Posterior cingulate gyrus (tissue), 11 donors: ENCODE measurements around the gene ACTG2.
"Not testable (repeated sequence)": the region's sequence is repeated elsewhere in the genome, so short reads cannot be mapped to it uniquely, and the experiment has no call there.

Experiments used
- DNase-seq, 10 donors: peaks; one replicate each; pipeline versions ENCODE4 v3.0.0 to v3.0.0-alpha.2; 2020 to 2021; ENCODE audit warnings: mixed read lengths in 3 of 10
- intact Hi-C: fragments of 100-400 bp; cut with DNase I; formaldehyde crosslinking; loops from one replicate; pipeline ENCODE4 v1.15.1; 2023

ACTG2 gene

GRCh38 chr2:73891276-73891901 is 1.4 kb upstream of the ACTG2 start:
- no peak for DNase-seq
- intact Hi-C loops = no loop called here

- DNase-seq = no peak
- intact Hi-C loops = no loop called here
Measured at GRCh38 chr2:73893764-73894474, 1.1 kb downstream of the ACTG2 start.

DNA sequence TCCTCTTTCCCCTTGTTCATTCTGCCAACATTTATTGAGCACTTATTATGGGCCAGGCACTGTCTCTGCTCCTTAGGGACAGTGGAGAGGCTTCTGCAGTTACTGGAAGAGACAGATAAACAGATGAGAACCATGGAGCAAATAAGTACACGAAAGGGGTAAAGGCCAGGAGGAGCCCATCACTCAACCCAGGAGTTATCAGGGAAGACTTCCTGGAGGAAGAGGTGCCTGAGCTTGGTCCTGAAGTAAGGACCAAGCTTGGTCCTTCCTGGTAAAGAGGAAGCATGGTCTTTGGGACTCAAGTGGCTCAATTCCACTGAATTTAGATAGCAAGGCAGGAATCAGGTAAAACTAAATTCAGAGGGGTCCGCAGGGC is 1.7 kb downstream of the ACTG2 start:
- DNase-seq = no peak
- intact Hi-C loops = no loop called here

DNA sequence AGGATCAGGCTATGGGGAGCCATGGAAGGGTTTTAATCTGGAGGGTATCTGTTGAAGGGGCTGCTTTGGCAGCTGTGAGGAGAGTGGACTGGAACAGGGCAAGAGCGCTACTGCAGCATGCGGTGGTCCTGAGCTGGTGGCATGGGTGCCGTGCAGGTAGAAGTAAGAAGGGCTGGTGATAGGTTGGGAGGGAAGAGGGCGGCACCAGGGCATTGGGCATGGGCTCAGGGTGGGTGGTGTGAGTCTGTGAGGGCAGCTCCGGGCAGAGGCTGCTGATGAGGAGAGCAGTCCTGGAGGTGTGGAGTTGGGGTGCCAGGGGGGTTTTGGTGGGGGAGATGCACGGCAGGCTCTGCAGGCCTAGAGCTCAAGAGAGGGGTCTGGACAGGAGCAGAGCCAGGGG is 2.1 kb downstream of the ACTG2 start:
- intact Hi-C loops = no loop called here
- DNase-seq = no peak

- intact Hi-C loops = no loop called here
Measured at GRCh38 chr2:73895473-73895872, 2.7 kb downstream of the ACTG2 start.

GRCh38 chr2:73896362-73897239 is 3.8 kb downstream of the ACTG2 start:
- no peak for DNase-seq
- intact Hi-C loops = no loop called here

More at GRCh38 chr2:73895473-73895872, 2.7 kb downstream of the ACTG2 start:
- DNase-seq = no peak

GRCh38 chr2:73897240-73897583 is 4.4 kb downstream of the ACTG2 start:
- intact Hi-C loops = no loop called here
- no peak for DNase-seq

DNA sequence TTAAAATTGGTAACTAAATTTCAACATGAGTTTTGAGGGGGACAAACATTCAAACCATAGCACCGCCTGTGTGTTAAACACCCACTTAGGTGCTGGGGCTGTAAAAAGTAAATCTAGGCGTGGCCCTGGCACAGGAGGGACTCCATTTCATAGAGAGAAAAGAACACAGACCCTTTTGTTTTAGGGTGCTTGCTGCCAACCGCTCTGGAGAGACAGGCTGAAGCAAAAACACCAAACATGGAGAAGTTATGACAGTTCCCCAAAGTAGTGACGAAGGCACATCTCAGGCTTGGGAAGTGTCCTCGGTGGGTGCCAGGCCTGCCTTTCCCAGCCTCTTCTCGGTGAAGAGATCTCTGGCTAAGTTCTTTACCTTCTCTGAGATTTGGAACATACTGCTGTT is 5.1 kb downstream of the ACTG2 start:
- intact Hi-C loops = no loop called here
- no peak for DNase-seq

DNA sequence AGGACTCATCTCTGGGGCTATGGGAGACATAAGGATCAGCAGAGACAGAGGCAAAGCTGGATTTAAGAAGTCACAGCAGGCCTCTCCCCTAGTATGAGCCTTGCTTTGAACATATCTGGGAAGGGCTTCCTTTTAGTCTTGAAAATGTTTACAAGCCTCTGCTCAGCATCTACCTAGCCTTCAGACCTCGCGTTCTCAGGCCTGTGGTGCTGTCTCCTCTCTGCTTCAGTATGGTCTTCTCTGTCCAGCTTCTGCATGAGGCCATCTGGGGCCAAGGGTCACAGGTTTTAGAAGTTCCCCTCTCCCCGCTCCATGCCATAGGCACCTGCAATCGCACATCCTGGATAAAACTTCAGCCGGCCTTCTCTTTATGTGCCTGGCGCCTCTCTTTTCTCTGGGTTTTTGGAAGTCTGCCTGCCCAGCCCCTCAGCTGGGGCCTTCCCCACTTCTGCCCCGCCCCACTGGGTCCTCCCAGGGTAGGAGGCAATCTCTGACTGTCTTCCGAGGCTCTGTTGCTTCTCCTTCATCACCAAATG is 7.1 kb downstream of the ACTG2 start:
- intact Hi-C loops = no loop called here
- no peak for DNase-seq

DNA sequence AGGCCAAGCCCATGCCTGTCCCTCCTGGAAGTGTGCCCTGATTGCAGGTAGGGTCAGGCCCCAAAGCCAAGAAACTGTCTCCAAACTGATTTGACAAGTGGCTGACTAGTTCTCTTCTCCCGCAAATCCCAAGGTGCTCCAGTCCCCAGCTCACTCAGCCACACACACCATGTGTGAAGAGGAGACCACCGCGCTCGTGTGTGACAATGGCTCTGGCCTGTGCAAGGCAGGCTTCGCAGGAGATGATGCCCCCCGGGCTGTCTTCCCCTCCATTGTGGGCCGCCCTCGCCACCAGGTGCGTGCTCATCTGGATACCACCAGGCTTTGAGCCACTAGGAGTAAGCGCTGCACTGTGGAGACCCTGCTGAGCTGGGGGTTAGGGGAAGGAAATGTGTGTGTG is 8.3 kb downstream of the ACTG2 start:
- no peak for DNase-seq
- intact Hi-C loops = no loop called here

GRCh38 chr2:73902284-73902683 is 9.5 kb downstream of the ACTG2 start:
- no peak for DNase-seq
- intact Hi-C loops = no loop called here

GRCh38 chr2:73903313-73903712 is 10.5 kb downstream of the ACTG2 start:
- intact Hi-C loops = no loop called here
- DNase-seq = no peak

GRCh38 chr2:73903949-73904613 is 11.3 kb downstream of the ACTG2 start:
- intact Hi-C loops, DNase-seq: not testable (repeated sequence)

GRCh38 chr2:73904952-73905351 is 12.1 kb downstream of the ACTG2 start:
- intact Hi-C loops = no loop called here
- DNase-seq = no peak

- no peak for DNase-seq
- intact Hi-C loops = no loop called here
Measured at GRCh38 chr2:73906847-73907505, 14.2 kb downstream of the ACTG2 start.

DNA sequence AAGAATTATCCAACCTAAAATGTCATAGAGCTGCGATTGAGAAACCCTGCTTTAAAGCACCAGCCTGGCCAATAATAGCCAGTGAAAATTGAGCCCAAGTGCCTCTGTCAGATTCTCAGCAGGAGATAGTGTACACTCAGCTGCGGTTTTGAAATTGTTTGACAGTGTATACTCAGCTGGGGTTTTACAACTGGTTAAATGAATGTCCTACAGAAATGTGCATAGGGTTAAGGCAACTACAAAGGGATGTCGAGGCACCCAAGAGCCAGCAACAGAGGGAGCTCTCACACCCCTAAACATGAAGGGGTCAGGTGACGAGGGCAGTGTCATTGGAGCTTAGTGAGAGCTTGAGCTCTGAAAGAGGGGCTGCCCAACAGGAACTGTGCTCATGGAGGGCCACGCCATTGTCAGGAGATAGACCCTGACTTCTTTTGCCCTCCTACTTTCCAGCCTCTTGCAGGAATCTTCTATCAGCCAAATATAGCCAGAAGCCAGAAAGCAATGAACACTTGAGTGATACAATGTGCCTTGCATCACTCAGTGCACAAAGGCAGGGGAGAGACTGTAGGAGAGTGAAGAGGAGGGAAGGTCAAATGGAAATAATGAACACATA is 15.1 kb downstream of the ACTG2 start:
- intact Hi-C loops = no loop called here
- peak in 1 of 10 donors; percentile 41 for DNase-seq

DNA sequence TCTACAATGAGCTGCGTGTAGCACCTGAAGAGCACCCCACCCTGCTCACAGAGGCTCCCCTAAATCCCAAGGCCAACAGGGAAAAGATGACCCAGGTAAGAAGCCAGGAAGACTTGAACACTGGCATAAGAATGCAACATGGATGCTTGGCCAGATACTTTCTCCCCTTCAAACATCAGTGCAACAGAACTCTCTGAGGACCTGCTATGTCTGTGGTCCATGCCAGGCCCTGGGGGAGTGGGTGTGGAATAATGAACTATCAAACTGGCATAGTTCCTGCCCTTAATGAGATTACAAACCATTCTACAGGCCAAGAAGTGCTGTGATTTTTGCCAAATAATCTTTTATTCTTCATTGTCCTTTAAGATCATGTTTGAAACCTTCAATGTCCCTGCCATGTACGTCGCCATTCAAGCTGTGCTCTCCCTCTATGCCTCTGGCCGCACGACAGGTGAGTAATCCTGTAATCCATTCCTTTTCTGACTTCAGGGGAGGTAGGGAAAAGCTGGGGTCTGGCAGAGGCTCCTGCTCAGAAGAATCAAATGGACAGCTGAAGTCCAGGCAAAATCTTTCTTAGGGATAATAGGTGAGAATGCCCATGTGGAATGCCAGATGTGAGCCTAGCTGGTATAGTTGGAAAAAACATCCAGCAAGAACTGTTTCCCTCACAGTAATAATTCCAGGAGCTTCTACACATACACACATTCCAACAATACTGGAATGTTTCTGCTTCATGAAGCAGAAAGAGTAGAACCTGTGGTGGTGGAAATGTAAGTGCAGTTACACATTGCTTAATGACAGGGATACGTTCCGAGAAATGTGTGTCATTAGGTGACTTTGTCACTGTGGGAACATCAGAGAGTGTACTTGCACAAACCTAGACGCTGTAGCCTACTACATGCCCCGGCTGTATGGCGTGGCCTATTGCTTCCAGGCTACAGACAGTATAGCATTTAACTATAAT is 16.2 kb downstream of the ACTG2 start:
- no peak for DNase-seq
- intact Hi-C loops = no loop called here

DNA sequence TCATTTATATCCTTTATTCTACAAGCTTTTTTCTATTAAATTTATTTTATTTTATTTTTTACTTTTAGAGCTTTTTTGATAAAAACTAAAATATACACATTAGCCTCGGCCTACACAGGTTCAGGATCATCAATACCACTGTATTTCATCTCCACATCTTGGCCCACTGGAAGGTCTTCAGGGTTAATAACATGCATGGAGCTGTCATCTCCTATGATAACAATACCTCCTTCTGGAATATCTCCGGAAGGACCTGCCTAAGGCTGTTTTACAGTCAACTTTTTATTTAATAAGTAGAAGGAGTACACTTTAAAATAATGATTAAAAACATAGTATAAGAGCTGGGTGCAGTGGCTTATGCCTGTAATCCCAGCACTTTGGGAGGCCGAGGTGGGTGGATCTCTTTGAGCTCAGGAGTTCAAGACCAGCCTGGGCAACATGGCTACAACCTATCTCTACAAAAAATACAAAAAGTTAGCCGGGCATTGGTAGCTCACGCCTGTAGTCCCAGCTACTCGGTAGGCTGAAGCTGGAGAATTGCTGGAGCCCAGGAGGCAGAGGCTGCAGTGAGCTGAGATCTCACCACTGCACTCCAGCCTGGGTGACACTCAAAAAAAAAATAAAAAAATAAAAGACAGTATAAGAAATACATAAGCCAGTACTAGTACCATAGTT is 18.2 kb downstream of the ACTG2 start:
- DNase-seq = no peak
- intact Hi-C loops = no loop called here
